Aorta (tissue), 5 donors: ENCODE data around the gene LRRC32. TPM values are rescaled to one million over a fixed set of nuclear protein-coding genes. Genes with fewer than 3 reads are reported as not detected.
A peak's percentile ranks its signal among the peaks of the same experiment; 100 is the strongest.

ENCODE experiments used
- ATAC-seq: fragments of 200-7000 bp; cut with Tn5 transposase; one replicate; pipeline ENCODE4 v1.9.1; 2022; ENCODE audit warnings: moderate library complexity; ENCODE audit not compliant: low FRiP score
- DNase-seq, 2 donors: peaks; one replicate each; pipeline ENCODE4 v3.0.0-alpha.2; 2020
- H3K27ac ChIP-seq, 2 donors: one replicate each; pipeline ENCODE4 v1.5.1; 2013; ENCODE audit warnings: low read length in 2 of 2, mild to moderate bottlenecking in 2 of 2, moderate library complexity in 2 of 2, control low read depth in 1 of 2, inconsistent platforms in 1 of 2, low read depth in 1 of 2
- H3K27me3 ChIP-seq, 2 donors: one replicate each; pipeline ENCODE4 v1.6.1; 2013; ENCODE audit warnings: control low read depth in 1 of 2, low read length in 1 of 2, mild to moderate bottlenecking in 1 of 2, moderate library complexity in 1 of 2; ENCODE audit not compliant: insufficient read depth in 2 of 2, control insufficient read depth in 1 of 2
- H3K36me3 ChIP-seq, 2 donors: one replicate each; pipeline ENCODE4 v1.6.1; 2013; ENCODE audit warnings: control low read depth in 1 of 2, low read length in 1 of 2, mild to moderate bottlenecking in 1 of 2; ENCODE audit not compliant: insufficient read depth in 2 of 2, control insufficient read depth in 1 of 2
- H3K4me1 ChIP-seq, 2 donors: one replicate each; pipeline ENCODE4 v1.6.1; 2013; ENCODE audit warnings: low read length in 2 of 2, control low read depth in 1 of 2, mild to moderate bottlenecking in 1 of 2, moderate library complexity in 1 of 2; ENCODE audit not compliant: insufficient read depth in 2 of 2, control insufficient read depth in 1 of 2
- H3K4me3 ChIP-seq, 2 donors: one replicate each; pipeline ENCODE4 v1.5.1; 2013; ENCODE audit warnings: low read length in 2 of 2, control low read depth in 1 of 2, mild to moderate bottlenecking in 1 of 2
- H3K9me3 ChIP-seq: one replicate; pipeline ENCODE4 v1.6.1; 2013; ENCODE audit warnings: mild to moderate bottlenecking, low read length; ENCODE audit not compliant: control insufficient read depth
- WGBS, 2 donors: extraction: QIAGEN DNeasy Blood & Tissue Kit; methylation state at CpG; one replicate each; pipeline ENCODE4 v1.1.7; 2013; 5-methylcytosine and 5-hydroxymethylcytosine counted together
- intact Hi-C, 2 donors: fragments of 100-400 bp; cut with DNase I; formaldehyde crosslinking; loops; one replicate each; pipeline versions ENCODE4 v1.14.2 to v1.15.0; 2022
- polyA plus RNA-seq, 2 donors: library from polyadenylated mRNA; stranded (reverse); fragments of 200-250 nt; gene quantifications; one replicate each; pipeline ENCODE4 v1.2.3, GENCODE V29; 2013
- total RNA-seq, 2 donors: library from RNA; stranded (reverse); fragmentation: NEBNext Ultra II Directional; extraction: Animal tissue kit (Norgen Biotek cat#: 25700); gene quantifications; one replicate each; pipeline ENCODE4 v1.2.1, GENCODE V29; 2021
- donor health status: healthy with polysubstance abuse.
- donor health status: Bipolar disorder and iron deficiency.
- donor health status: DM: no; HTN: no; CAD: no.
- donor health status: DM: no; HTN: no; CAD: no.
- donor health status: DM: yes; HTN: yes; CAD: no.

The LRRC32 gene
- total and polyA plus RNA-seq, 4 donors = 38.8 to 174 (median 125) TPM

DNA sequence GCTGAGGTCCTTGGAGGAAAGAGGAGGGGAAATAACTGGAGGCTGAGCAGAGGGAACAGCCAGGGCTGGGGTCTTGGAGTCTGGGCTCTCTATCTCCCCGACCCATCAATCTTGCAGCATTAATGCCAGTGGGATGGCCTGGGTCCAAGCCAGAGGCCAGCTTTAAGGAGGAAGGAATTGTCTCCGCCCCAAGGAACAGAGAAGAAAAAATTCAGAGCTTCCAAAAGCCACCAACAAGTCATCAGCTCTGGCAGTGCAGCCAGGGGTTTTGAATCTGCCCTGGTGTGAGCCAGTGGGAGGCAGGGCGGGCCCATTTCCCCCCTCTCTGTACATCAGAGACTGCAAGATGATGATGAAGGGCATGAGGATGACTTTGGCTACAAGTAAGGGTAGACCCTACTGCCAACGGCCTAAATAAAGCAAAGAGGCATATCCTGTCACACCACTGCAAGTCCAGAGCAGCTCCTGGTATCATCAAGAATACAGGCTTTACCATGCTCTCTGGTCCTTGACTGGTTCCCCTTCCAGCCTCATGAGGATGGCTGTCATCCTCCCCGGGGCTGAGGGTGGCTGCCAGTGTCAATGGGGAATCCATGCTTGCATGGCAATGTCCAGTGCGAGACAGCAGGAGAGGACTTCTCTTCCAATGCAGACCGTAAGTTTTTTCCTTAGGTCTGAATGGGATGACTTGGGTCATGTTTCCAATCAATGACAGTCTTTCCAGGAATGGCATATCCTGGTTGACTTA lies 34.4 kb downstream of the LRRC32 start:
- intact Hi-C loops = no loop called here
- peak in 1 of 2 donors; percentile 57 for DNase-seq
- 57 to 68% methylated on average over 7 of the region's 7 CpGs for WGBS, 2 donors
- Histone ChIP-seq H3K4me3 (no peak overlapping the region), H3K27ac (no peak overlapping the region), H3K4me1 (no peaks in the 10 kb centered on the region), H3K9me3 (no peaks in the 10 kb centered on the region), H3K36me3 (no peaks in the 10 kb centered on the region), H3K27me3 (no peaks in the 10 kb centered on the region)
- ATAC-seq = no peak

DNA sequence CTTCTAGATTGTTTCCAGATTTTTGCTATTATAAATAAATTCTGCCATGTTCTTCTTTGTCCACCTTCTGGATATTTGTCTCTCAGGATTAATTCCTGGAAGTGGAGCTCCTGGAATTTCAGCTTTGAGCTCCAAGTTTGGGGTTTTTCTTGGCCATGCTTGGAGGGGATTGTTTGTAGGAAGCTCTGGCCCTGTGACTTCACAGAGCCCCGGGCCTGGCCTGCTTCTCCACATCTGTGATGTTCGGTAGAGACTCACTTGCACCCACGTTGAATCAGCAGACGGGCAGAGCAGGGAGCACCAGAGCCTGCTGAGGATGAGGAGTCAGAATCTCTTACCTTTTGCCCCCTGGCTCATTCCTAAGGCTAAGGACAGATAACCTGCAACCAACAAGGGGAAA lies 35.7 kb downstream of the LRRC32 start:
- Histone ChIP-seq H3K36me3 (no peaks in the 10 kb centered on the region), H3K9me3 (no peaks in the 10 kb centered on the region), H3K4me3 (no peak overlapping the region), H3K27me3 (no peaks in the 10 kb centered on the region), H3K4me1 (no peaks in the 10 kb centered on the region), H3K27ac (no peak overlapping the region)
- DNase-seq (peak; percentile 46 to 67), ATAC-seq (no peak)
- intact Hi-C loops = no loop called here
- 6 to 10% methylated on average over 4 of the region's 4 CpGs for WGBS, 2 donors

DNA sequence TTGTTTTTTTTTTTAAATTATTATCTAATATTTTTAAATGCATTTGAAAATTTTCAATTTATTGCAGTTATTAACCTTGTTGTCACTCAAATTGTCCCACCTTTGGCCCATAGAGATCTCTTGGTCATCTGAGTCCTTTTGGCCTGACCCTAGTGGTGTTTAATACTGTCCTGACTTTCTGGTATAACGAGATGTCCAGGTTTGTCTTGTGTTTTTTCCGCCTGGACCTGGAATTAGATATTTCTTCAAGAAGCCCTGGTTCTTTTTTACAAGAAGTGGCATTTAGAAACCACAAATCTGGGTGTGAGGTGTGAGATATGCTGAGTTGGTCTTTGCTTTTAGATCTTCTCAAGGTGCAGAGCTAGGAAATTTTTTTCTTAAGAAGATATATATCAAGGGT lies 38.1 kb downstream of the LRRC32 start:
- no peak overlapping the region for H3K27ac ChIP-seq
- WGBS, 2 donors = 95 to 97% methylated on average over 2 of the region's 2 CpGs
- no peaks in the 10 kb centered on the region for H3K36me3 ChIP-seq
- no peaks in the 10 kb centered on the region for H3K4me1 ChIP-seq
- intact Hi-C loops = no loop called here
- no peaks in the 10 kb centered on the region for H3K27me3 ChIP-seq
- H3K4me3 ChIP-seq = no peak overlapping the region
- ATAC-seq (no peak), DNase-seq (no peak)
- no peaks in the 10 kb centered on the region for H3K9me3 ChIP-seq

DNA sequence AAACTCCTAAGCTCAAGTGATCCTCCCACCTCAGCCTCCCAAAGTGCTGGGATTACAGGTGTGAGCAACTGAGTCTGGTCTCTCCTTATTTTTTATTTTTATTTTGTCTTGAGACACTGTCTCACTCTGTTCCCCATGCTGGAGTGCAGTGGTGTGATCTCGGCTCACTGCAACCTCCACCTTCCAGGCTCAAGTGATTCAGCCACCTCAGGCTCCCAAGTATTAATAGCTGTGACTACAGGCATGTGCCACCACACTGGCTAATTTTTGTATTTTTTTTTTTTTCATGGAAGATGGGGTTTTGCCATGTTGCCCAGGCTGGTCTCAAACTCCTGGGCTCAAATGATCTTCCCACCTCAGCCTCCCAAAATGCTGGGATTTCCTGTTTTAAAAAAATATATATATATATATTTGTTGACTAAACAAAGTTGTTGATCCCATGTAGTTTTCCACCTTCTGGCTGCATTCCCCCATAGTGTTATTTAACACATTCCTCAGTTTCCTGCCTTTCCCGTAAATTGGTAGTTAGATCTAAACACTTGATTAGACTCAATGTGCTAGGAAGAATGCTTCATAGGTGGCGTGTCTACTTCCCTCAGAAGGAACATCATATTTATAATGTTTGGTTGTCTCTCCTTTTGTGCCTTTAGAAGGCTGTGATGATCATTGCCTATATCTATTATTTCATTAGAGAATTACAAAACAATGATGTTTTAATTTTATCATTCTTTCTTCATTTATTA lies 38.8 kb downstream of the LRRC32 start:
- Histone ChIP-seq H3K4me3 (no peak overlapping the region), H3K27me3 (no peaks in the 10 kb centered on the region), H3K4me1 (no peaks in the 10 kb centered on the region), H3K9me3 (no peaks in the 10 kb centered on the region), H3K27ac (no peak overlapping the region), H3K36me3 (no peaks in the 10 kb centered on the region)
- intact Hi-C loops = no loop called here
- DNase-seq = no peak
- 82 to 84% methylated on average over 3 of the region's 3 CpGs for WGBS, 2 donors
- ATAC-seq = no peak

DNA sequence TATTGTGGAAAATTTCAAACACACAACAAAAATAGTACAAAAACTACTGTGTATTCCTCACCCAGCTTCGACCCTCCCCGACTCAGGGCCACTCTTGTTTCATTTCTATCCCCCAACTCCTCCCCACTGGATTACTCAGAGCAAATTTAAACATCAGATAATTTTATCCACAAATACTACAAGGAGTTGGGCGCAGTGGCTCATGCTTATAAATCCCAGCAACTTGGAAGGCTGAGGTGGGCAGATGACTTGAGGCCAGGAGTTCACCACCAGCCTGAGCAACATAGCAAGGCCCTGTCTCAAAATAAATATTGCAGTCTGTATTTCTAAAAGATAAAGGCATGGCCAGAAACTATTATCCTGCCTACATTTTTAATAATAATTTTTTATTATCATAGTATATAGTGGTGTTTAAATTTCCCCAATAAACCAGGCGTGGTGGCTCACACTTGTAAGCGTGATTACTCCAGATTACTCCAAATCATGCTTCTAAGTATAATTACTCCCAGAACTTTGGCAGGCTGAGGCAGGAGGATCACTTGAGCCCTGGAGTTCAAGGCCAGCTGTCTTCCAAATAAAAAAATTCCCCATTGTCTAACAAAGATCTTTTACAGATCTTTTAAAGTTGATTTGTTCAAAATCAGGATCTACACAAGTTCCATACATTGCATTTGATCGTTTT lies 39.8 kb downstream of the LRRC32 start:
- Histone ChIP-seq H3K9me3 (no peaks in the 10 kb centered on the region), H3K27ac (peak overlapping the region in 1 of 2 donors; percentile 41), H3K4me3 (no peak overlapping the region), H3K4me1 (no peaks in the 10 kb centered on the region), H3K27me3 (no peaks in the 10 kb centered on the region), H3K36me3 (no peaks in the 10 kb centered on the region)
- 29 to 40% methylated on average over 6 of the region's 6 CpGs for WGBS, 2 donors
- DNase-seq (no peak), ATAC-seq (peak; percentile 21)
- intact Hi-C loops = no loop called here

DNA sequence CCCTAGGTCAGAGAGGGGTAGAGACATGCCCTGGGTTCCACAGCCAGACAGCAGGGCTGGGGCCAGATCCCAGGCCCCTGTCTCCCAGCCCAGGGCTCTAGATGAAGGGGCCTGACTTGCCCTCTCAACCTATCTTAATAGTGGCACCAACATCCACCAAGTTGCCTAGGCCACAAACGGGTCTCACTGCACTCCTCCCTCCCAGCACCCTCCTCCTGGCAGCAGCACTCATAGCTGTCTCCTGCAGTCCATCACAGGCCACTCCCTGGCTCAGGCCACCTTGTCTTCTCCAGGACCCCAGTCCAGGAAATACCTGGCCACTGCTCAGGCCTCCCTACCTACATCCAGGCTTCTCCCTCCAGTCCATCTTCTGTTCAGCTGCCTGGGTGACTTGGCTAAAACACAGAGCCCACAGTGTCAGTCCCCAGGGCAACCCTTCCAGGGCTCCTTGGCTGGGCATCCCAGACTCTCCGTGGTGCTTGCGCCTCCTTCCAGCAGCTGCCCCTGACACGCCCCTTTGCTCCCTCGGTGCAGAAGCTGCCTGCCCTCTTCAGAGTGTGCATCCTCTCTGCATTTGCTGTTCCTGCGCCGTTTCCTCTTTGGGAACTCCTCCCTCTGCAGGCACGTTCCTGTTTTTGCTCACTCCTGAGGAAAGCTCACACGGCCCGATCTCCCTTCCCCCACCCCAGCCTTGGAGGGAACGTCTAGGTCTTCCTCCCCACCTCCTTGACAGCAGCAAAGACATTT lies 40.5 kb downstream of the LRRC32 start:
- Histone ChIP-seq H3K4me3 (no peak overlapping the region), H3K27ac (peak overlapping the region in 1 of 2 donors; percentile 41), H3K4me1 (no peaks in the 10 kb centered on the region), H3K9me3 (no peaks in the 10 kb centered on the region), H3K36me3 (no peaks in the 10 kb centered on the region), H3K27me3 (no peaks in the 10 kb centered on the region)
- intact Hi-C loops = no loop called here
- 4% methylated on average over 11 of the region's 11 CpGs for WGBS, 2 donors
- DNase-seq = peak; percentile 86 to 92
- ATAC-seq = peak; percentile 81

DNA sequence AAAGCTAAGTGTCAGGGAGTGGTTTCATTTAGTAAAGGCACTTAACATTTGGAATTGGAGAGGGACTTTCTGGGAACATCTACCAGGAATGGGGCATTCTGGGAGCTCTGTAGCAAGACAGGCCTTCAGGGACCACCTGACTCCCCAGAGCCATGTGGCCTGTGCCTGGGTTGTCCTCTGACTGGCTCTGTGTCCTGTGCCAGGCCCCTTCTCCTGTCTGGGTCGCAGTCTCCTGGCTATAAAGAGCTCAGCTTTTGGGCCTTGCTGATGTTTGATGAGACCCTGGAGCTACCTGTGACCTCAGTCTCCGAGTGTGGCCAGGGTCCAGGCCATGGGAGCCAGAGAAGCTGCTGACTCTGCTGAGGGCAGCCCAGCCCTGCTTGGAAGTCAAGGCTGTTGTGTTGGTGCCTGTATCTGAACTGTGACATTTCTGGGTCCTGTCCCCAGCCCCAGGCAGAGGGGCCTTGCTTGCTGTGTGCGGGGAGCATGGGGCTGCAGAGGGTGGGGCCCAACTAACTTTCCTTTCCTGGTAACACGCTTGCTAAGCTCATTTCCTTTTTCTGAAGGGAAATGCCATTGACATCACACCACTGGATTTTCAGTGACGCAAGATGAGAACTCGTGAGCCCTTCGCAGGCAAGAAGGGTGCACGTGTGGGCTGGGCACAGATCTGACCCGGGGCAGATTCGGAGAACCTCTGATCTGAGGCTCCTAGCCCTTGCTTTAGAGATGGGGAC lies 41.3 kb downstream of the LRRC32 start:
- DNase-seq (peak; percentile 77 to 87), ATAC-seq (peak; percentile 74)
- WGBS, 2 donors = 49 to 59% methylated on average over 10 of the region's 10 CpGs
- Histone ChIP-seq H3K36me3 (no peaks in the 10 kb centered on the region), H3K9me3 (no peaks in the 10 kb centered on the region), H3K27me3 (no peaks in the 10 kb centered on the region), H3K4me3 (no peak overlapping the region), H3K27ac (peak overlapping the region in 1 of 2 donors; percentile 41), H3K4me1 (no peaks in the 10 kb centered on the region)
- intact Hi-C loops = no loop called here

DNA sequence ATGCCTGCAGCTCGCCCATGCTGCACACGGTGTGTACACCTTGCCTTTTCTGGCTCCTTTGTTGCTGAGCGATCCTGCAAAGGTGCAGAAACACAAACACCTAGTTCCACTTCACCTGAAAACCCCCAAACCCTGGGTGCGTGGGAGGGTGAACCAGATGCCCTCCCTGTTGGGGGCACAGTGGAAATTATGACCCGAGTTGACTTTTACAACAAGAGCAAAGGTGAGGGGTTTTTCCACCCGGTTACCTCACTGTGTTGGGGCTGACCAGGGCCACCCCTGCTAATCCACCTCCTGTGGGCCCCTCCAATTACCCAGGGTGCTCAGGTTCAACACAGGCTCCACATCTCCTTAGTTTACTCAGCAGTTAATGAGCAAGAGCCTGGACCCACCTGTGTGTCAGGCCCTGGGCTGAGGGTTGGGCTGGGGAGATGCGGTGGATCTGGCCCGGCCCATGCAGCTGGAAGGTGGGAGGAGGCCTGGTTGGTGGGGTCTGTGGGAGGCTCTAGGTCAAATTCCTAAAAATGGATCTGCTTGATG lies 42.1 kb downstream of the LRRC32 start:
- no peaks in the 10 kb centered on the region for H3K27me3 ChIP-seq
- intact Hi-C loops = no loop called here
- WGBS, 2 donors = 95 to 99% methylated on average over 8 of the region's 8 CpGs
- no peak overlapping the region for H3K27ac ChIP-seq
- DNase-seq = peak in 1 of 2 donors; percentile 52
- no peaks in the 10 kb centered on the region for H3K9me3 ChIP-seq
- H3K4me3 ChIP-seq = no peak overlapping the region
- H3K36me3 ChIP-seq = no peaks in the 10 kb centered on the region
- no peaks in the 10 kb centered on the region for H3K4me1 ChIP-seq
- no peak for ATAC-seq
